Activated T-cell treated with anti-CD3 and anti-CD28 coated beads, Interleukin-2, amount 50 U/mL, for 4 hours (primary cell): ENCODE data around the gene INCA1. TPM values are rescaled to one million over a fixed set of nuclear protein-coding genes. Genes with fewer than 3 reads are reported as not detected.

Source experiments
- ATAC-seq, 2 donors: fragments of 200-7000 bp; cut with Tn5 transposase; one replicate each; pipeline ENCODE4 v1.10.0; 2021
- DNase-seq: peaks from one replicate; pipeline ENCODE4 v3.0.0-alpha.2; 2020
- H3K27me3 Mint-ChIP-seq: one replicate; pipeline ENCODE4 v1.8.0; 2021; ENCODE audit warnings: low read depth, mixed read lengths
- H3K36me3 Mint-ChIP-seq: one replicate; pipeline ENCODE4 v1.8.0; 2022; ENCODE audit warnings: mixed read lengths; ENCODE audit not compliant: insufficient read depth
- H3K4me1 Mint-ChIP-seq: one replicate; pipeline ENCODE4 v1.8.0; 2021; ENCODE audit warnings: low read depth, mixed read lengths
- H3K4me3 Mint-ChIP-seq: one replicate; pipeline ENCODE4 v1.8.0; 2021; ENCODE audit warnings: mild to moderate bottlenecking, moderate library complexity, mixed read lengths
- H3K9me3 Mint-ChIP-seq: one replicate; pipeline ENCODE4 v1.8.0; 2021; ENCODE audit warnings: mixed read lengths
- total RNA-seq, 3 donors: library from RNA; stranded (reverse); gene quantifications; one replicate each; pipeline ENCODE4 v1.2.1, GENCODE V29; 2021

Gene INCA1
- total RNA-seq, 3 donors from 2014 or later = 0.16 to 0.30 TPM; not detected in 1

DNA sequence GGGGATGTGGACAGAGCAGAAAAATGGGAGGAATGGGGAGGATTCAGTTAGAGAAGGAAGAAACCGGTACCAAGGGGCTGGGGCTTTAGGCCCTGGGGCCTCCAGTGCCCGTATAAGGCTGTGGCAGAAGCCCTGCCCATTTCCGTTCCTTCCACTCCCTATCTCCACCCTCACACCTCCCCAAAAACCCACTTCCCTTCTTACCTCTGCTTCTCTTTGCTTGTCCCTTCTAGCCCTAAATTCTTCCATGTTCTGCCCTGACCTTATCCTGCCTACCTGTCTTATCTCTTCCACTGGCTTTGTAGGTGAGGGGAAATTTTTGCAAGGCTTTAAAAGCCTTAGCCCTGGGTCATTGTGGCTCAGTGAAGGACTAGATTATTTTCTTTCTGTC lies 53.2 kb downstream of the INCA1 start:
- Mint-ChIP-seq H3K27me3 (no peaks in the 10 kb centered on the region), H3K9me3 (no peaks in the 10 kb centered on the region), H3K36me3 (peaks cover 43% of the 10 kb centered on the region), H3K4me1 (peaks cover 57% of the 10 kb centered on the region), H3K4me3 (peak overlapping the region; percentile 94)
- no peak for DNase-seq
- no peak for ATAC-seq

DNA sequence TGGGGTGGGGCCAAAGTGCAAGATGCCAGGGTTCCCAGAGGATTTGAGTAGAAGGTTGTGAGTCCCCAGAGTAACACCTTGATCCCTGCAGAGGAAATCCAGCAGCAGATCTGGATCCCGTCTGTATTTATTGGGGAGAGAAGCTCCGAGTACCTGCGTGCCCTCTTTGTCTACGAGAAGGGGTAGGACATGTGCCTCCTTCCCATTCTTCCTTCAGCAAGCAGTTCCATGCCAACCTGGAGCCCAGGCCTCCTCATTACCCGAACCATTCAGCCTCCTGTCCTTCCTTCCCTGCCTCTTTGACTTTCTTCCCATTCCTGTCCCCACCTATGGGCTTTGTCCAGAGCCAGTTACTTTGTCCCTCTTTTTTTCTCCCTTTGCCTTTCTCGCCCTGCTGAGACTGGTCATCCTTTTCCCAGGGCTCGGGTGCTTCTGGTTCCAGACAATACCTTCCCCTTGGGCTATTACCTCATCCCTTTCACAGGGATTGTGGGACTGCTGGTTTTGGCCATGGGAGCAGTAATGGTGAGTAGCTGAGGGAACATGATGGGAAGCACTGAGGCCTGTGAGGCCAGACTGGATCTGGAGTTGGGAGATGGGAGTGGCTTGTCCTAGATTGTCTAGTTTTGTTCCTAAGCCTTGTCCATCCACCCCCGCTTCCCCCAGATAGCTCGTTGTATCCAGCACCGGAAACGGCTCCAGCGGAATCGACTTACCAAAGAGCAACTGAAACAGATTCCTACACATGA lies 54.4 kb downstream of the INCA1 start:
- H3K4me1 Mint-ChIP-seq = peaks cover 68% of the 10 kb centered on the region
- peaks cover 43% of the 10 kb centered on the region for H3K36me3 Mint-ChIP-seq
- no peaks in the 10 kb centered on the region for H3K27me3 Mint-ChIP-seq
- ATAC-seq (no peak), DNase-seq (no peak)
- no peaks in the 10 kb centered on the region for H3K9me3 Mint-ChIP-seq
- peak overlapping the region; percentile 95 for H3K4me3 Mint-ChIP-seq

DNA sequence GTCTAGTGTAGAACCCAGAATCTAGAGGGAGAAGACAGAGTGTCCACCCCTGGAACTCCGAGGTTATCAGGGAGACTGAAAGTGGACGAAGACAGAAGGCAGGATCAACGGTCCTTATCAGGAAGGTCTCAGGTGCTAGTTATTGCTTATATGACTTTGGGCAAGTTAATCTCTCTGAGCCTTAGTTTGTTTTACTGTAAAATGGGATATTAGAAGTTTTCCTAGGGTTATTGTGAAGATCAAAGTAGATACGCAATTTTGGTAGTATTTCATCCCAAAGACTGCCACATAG lies 56.1 kb downstream of the INCA1 start:
- H3K36me3 Mint-ChIP-seq = peaks cover 36% of the 10 kb centered on the region

DNA sequence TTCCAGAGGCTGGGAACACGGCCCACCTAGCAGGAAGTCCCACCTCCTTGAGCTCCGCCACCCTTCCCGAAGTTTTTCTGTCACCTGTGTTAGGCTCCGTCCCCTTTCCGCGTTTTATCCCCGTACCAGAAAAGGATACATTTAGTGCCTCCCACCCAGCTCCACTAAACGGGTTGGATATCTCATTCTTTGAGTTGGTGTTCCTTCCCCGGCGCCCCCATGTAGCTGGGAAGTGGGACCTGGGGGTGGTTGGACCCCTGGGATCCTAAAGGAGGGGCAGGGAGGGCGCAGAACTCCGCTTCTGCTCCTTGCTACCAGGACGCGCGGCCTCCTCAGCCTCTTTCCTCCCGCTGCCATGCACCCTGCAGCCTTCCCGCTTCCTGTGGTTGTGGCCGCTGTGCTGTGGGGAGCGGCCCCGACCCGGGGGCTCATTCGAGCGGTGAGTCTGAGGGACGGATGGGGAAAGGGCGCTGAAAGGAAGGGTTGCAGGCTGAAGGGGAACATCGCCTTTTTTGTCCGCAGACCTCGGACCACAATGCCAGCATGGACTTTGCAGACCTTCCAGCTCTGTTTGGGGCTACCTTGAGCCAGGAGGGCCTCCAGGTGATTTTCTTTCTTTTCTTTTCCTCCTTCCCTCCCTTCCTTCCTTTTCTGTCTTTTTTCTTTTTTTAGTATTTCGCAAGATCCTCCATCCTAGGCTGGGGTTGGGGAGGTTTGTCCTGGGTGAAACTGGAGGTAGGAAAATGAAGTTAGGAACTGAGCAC lies 56.6 kb downstream of the INCA1 start:
- ATAC-seq = peak; percentile 2
- Mint-ChIP-seq H3K4me3 (peak overlapping the region; percentile 95), H3K9me3 (no peaks in the 10 kb centered on the region), H3K36me3 (peaks cover 33% of the 10 kb centered on the region), H3K4me1 (peaks cover 65% of the 10 kb centered on the region), H3K27me3 (no peaks in the 10 kb centered on the region)
- no peak for DNase-seq

More for the DNA sequence above, 56.1 kb downstream of the INCA1 start:
- Mint-ChIP-seq H3K27me3 (no peaks in the 10 kb centered on the region), H3K4me1 (peaks cover 63% of the 10 kb centered on the region), H3K9me3 (no peaks in the 10 kb centered on the region), H3K4me3 (peak overlapping the region; percentile 95)
- no peak for DNase-seq
- ATAC-seq = no peak

DNA sequence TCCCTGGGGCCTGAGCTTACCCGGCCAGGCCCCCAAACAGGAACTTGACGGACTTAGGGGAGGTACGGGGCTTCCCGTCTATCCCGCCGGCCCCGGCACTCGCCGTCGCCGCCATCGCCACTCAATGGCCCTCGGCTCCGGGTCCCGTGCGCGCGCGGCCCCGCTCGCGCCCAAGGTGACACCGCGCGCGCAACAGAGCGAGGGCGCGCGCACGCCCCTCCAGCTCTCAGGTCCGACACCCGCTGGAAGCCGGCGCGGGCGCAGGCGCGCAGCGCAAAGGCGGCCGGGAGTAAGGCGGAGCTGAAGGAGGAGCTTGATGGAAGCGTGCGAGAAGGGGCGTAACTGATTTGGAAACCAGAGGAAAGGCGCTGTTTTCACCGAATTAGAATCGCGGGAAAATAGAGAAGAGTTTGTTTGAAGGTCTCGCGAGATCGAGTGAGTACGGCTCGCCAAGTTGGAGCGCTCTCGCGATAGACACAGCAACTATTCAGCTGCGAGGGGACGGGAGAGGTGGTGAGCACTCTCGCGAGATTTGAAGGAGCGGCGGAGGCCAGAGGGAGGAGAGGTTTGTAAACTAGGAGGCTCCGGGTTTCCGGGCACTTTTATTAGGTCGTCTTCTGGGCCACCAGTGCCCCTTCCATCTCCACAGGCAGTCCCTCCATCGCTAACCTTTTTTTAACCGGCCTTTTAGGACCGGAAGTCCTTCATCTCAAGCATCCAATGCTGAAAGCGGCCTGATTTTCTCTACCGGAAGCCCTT lies 57.3 kb downstream of the INCA1 start, which contains the start of the genes RNF167 and SLC25A11:
Gene RNF167, plus strand, starts transcription at position 473 of the 759 bp plus-strand sequence. CDS start 642 bp downstream, outside the sequence.
Gene SLC25A11, minus strand, starts transcription at position 251 of the 759 bp plus-strand sequence. Its CDS starts 136 bp downstream, at position 115.
- Mint-ChIP-seq H3K27me3 (no peaks in the 10 kb centered on the region), H3K36me3 (peaks cover 26% of the 10 kb centered on the region), H3K4me1 (peaks cover 57% of the 10 kb centered on the region), H3K9me3 (no peaks in the 10 kb centered on the region), H3K4me3 (peak within 1 kb of the TSS; percentile 95)
- ATAC-seq = peak; percentile 87 to 88
- DNase-seq = peak; percentile 93

DNA sequence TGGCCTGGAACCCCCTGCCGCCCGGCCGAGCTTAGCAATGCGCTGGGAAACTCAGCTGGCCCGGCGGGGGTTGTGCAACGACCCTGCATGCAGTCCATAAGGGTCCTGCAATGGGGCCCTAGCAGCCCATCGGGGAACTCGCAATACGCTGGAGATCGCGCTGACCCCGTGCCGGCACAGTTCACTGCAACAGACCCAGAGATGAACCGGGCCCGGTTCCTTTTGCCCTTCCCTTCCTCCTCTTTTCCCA lies 57.9 kb downstream of the INCA1 start:
- ATAC-seq (peak; percentile 3 to 5), DNase-seq (no peak)
- Mint-ChIP-seq H3K27me3 (no peaks in the 10 kb centered on the region), H3K4me1 (peaks cover 55% of the 10 kb centered on the region), H3K9me3 (no peaks in the 10 kb centered on the region), H3K4me3 (peak overlapping the region; percentile 95), H3K36me3 (peaks cover 22% of the 10 kb centered on the region)

DNA sequence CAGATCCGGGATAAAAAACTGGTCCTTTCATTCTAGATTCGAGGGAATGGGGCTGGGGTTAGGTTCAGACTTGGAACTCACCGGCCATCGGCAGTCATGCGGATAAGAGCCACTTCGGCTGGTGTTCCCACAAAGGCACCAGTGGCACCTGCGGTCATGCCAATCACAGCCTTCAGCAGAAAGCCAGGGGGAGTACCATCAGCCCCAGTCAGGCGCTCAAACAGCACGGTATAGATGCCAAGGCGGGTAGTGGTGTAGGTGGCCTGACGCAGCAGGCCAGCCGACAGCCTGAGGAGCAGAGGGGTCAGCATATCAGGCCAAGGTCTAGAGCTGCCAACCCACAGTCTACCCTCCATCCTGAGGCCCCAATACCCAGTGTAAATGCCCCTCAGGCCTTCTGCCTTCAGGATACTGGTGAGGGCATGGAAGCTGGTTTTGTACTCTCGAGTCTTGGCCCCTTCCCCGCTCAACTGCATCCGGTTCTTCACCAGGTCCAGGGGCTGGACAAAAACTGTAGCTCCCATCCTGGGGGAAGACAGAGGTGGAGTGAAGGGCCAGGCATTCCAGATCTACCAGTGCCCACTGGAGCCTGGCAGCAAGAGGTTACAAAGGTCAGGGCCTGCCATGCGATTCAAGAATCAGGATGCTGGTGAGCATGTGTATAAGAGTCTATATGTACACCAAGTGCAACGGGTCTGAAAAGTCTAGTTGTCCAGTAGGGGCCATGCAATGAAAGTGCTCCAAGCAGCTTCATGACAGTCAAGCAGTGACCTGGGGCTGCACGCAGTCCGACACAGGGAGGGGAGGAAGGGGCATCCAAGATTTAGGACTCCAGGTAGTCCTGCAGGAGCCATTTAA lies 58.4 kb downstream of the INCA1 start:
- no peak for ATAC-seq
- peaks cover 17% of the 10 kb centered on the region for H3K36me3 Mint-ChIP-seq
- H3K4me1 Mint-ChIP-seq = peaks cover 55% of the 10 kb centered on the region
- no peaks in the 10 kb centered on the region for H3K9me3 Mint-ChIP-seq
- H3K4me3 Mint-ChIP-seq = peak overlapping the region; percentile 95
- no peak for DNase-seq
- H3K27me3 Mint-ChIP-seq = no peaks in the 10 kb centered on the region

Other genes with a start within 250 kb of the INCA1 start
- not detected for gene TM4SF5, start 225.6 kb downstream of the INCA1 start, total RNA-seq
- gene VMO1, start 211.2 kb downstream of the INCA1 start, total RNA-seq = under 1 TPM in 1 of 3 donors, not detected in 2; 0.33 TPM
- not detected for gene GLTPD2, start 208.6 kb downstream of the INCA1 start, total RNA-seq
- gene PSMB6, start 201.4 kb downstream of the INCA1 start, total RNA-seq = 100 to 1,000 TPM; 283 to 292 (median 291) TPM
- 10 to 100 TPM in 1 of 3 donors, 1 to 10 TPM in 2; 6.5 to 12.6 (median 8.9) TPM for gene PLD2, start 190.4 kb downstream of the INCA1 start, total RNA-seq
- 10 to 100 TPM; 43.3 to 51.5 (median 45.1) TPM for gene MINK1, start 164.2 kb downstream of the INCA1 start, total RNA-seq
- 1 to 10 TPM; 1.5 to 3.6 (median 2.7) TPM for gene C17orf107, start 98.0 kb downstream of the INCA1 start, total RNA-seq
- gene CHRNE, start 94.4 kb downstream of the INCA1 start, total RNA-seq = under 1 TPM; 0.18 to 0.71 (median 0.35) TPM
- gene GP1BA, start 65.2 kb downstream of the INCA1 start, total RNA-seq = under 1 TPM; 0.21 to 0.49 (median 0.25) TPM
- gene SLC25A11, start 57.5 kb downstream of the INCA1 start, total RNA-seq = 100 to 1,000 TPM in 1 of 3 donors, 10 to 100 TPM in 2; 89.7 to 102 (median 98.1) TPM
- 100 to 1,000 TPM; 121 to 140 (median 129) TPM for gene RNF167, start 57.3 kb downstream of the INCA1 start, total RNA-seq
- gene PFN1, start 49.0 kb downstream of the INCA1 start, total RNA-seq = 1,000 to 10,000 TPM; 1,652 to 1,716 (median 1,674) TPM
- 10 to 100 TPM; 25.8 to 26.9 (median 26.0) TPM for gene ENO3, start 46.4 kb downstream of the INCA1 start, total RNA-seq
- gene SPAG7, start 29.7 kb downstream of the INCA1 start, total RNA-seq = 10 to 100 TPM; 47.7 to 67.4 (median 56.9) TPM
- gene CAMTA2, start 9.8 kb downstream of the INCA1 start, total RNA-seq = 100 to 1,000 TPM in 2 of 3 donors, 10 to 100 TPM in 1; 87.8 to 141 (median 101) TPM
- 10 to 100 TPM; 42.7 to 49.9 (median 49.4) TPM for gene KIF1C, start 428 bp upstream of the INCA1 start, total RNA-seq
- gene SLC52A1, start 37.9 kb upstream of the INCA1 start, total RNA-seq = under 1 TPM in 1 of 3 donors, not detected in 2; 0.08 TPM
- 1 to 10 TPM; 1.7 to 2.2 (median 1.8) TPM for gene ZFP3, start 80.9 kb upstream of the INCA1 start, total RNA-seq
- 10 to 100 TPM; 18.7 to 25.8 (median 21.3) TPM for gene ZNF232, start 114.4 kb upstream of the INCA1 start, total RNA-seq
- gene USP6, start 118.5 kb upstream of the INCA1 start, total RNA-seq = under 1 TPM in 2 of 3 donors, not detected in 1; 0.08 to 0.23 TPM
- gene ZNF594, start 194.3 kb upstream of the INCA1 start, total RNA-seq = 1 to 10 TPM; 6.5 to 7.6 (median 6.7) TPM
- under 1 TPM in 1 of 3 donors, not detected in 2; 0.10 TPM for gene SCIMP, start 237.3 kb upstream of the INCA1 start, total RNA-seq